Stimulated activated CD8-positive, alpha-beta memory T cell treated with anti-CD3 and anti-CD28 coated beads, Interleukin-4, amount 100 ng/mL, for 4 hours (primary cell): Measurements from ENCODE around the gene CMBL.
"Not testable (repeated sequence)": the region's sequence is repeated elsewhere in the genome, so short reads cannot be mapped to it uniquely, and the experiment has no call there.

Experiments used
- DNase-seq, 2 donors: peaks; one replicate each; pipeline ENCODE4 v3.0.0-alpha.2; 2020; ENCODE audit warnings: low read depth in 2 of 2, low spot score in 1 of 2

CMBL gene

DNA sequence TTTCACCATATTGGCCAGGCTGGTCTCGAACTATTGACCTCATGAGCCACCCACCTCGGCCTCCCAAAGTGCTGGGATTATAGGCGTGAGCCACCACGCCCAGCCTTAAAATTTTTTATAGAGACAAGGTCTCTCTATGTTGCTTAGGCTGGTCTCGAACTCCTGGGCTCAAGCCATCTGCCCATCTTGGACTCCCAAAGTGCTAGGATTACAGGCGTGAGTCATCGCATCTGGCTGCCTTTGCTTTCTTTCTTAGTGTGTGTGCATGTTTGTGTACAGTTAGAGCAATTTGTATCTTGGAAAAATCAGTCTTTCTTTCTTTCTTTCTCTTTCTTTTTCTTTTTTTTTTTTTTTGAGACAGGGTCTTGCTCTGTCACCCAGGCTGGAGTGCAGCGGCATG lies 22.3 kb downstream of the CMBL start:
- DNase-seq: not testable (repeated sequence)

DNA sequence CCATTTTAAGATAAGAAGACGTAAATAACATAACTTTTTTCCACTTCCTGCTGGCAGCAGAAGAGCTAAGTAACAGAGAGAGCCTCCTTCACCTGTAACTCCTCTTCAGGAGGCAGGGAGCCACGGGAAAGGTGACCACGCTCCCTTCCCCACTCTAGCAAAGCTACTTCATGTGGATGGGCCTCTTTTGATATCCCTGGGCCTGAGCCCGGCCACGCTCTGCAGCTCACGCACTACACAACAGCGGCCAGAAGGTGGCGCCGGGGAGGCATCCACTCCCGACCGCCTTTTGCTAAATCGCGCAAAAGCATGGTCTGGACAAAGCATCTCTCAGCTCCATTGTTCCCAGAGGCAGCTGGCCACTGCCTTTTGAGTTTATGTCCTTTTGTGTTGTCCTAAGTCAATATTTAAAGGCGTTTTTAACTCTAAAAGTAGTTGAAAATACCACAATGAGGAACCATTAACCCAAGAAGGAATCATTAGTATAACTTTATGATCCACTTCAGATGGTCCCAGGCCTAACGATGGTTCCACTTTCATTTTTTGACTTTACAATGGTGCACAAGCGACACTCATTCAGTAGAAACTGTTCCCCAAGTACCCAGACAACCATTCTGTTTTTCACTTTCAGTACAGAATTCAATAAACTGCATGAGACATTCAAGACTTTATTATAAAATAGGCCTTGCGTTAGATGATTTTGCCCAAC lies 23.6 kb downstream of the CMBL start:
- peak; percentile 51 to 65 for DNase-seq

DNA sequence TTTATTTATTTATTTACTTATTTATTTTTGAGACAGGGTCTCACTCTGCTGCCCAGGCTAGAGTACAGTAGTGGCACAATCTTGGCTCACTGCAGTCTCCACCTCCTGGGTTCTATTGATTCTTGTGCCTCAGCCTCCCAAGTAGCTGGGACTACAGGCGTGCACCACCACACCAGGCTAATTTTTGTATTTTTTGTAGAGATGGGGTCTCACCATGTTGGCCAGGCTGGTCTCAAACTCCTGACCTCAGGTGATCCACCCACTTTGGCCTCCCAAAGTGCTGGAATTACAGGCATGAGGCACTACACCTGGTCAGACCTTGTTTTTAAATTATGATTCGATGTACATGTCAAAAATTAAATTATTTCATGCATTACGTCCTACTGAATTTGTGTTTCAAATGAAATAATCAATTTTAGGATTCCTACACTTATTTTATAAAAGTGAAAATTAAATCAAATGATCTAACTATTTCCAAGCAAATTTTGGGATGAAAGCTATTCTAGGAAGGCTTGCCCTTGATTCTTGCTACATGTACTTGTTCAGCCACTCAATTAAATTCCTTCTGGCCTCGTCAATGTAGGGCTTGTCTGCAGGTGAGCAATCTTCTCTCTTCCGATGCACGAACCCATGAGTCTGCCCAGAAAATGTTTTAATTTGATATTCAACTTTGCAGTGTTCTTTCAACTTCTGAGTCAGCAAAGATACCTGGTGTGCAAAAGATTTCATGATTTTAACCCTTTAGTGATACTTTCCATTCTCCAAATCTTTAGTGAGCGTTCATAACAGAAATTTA lies 27.6 kb downstream of the CMBL start:
- no peak for DNase-seq

DNA sequence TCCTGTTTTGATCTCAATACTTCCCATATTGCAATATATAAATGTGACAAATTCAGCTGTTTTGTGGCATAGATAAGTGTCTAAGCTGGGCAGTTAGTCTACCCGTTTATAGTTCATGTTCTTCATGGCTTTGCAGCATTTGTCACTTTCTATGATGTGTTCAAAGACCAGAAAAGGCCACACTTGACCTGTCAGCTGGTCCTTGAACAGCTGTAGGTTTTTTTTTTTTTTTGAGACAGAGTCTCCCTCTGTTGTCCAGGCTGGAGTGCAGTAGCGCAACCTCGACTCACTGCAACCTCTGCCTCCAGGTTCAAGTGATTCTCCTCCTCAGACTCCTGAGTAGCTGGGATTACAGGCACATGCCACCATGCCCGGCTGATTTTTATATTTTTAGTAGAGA lies 28.4 kb downstream of the CMBL start:
- no peak for DNase-seq

DNA sequence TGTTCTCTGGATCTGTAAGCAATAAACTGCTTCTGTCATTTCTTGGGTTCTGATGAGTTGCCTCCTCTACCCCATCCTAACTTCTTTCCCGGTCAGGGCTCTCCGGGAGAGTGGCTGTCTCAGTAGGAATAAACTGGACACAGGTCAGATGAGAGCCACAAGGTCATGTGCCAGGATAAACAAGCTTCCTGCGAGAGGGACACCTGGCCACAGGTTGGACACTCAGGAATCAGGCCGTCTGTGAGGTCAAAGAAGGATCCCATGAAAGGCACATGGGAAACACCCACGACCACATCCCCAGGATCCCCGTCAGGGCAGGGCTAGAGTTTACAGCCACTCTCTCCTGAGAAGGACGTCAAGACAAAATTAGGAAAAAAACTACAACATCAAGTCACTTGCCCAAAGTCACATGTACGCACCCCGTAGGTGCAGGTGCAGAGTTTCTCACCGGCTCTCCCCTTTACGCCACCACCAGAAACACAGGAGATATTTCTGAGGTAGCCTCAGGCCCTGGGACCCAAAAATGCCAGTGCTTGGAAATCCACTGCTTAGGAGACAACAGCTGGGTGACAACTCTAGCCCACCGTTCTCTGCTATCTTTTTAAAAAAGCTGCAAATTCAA lies 28.9 kb downstream of the CMBL start:
- no peak for DNase-seq

DNA sequence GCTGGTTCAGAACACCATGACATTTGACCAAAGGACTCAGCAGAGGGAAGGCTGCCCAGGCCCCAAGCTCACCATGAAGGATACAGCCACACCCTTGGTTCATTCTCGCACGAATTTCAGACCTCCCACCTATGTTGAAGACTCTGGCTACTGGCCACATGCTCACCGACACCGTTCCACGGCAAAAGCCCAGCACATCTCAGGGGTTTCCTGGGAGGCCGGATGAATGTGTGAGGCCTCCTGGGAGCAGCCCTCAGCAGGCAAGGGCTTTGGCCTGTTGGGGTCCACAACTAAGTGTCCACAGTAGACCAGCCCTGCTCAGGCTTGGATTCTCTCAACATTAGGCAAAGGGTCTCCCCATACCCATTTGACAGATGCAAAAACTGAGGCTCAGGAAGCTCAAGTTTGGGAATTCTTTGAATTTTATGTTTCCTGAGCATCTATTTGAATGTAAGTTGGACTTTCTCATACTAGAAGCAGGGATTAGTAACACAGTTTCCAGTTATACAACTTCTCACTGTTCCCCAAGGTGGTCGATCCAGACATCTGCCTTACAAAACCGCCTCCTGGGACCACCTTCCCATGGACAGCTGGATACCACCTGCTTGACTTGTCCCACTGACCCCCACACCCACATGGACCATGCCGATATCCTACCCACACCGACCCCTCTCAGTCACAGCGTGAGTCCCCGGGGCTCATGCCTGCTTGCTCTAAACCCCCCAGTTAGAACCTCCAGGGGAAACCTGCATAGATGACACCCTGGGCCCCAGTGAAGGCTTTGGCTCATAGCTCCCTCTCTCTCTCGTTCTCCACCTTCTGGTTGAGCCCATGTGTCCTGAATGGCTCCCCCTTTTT lies 29.7 kb downstream of the CMBL start:
- no peak for DNase-seq

DNA sequence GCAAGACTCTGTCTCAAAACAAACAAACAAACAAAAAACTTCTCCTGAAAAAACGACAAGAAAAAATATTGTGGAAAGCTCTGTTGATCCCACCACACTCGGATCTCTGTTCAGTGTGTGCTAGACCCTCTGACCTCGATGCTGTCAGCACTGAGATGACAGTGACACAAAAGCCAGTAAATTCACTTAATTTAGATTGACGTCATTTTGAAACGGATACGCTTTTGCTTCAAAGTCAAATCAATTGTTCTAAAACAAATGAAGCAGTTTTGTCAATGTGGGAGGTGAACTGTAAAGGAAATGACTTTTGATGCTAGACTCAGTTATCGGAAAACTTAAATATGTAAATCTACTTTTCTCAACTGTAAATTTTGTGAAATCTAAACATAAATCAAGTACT lies 31.0 kb downstream of the CMBL start:
- no peak for DNase-seq

DNA sequence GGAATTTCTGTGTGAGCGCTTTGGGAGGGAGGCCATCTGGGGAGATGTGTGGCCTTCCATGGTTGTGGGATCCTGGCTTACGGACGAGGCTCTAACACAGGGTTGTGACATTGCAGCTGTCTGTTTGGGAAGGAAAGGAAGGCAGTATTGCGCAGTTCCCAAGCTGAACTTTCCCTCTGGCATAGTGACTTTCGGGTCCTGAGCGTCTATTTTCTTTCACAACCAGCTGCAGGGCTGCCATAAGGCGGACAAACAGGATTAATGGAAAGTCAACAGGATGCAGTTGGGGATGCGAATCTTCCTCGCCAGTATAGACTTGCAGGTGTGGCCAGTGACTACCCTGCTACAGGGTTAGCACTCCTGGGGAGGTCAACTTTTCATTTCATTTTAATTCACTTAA lies 31.7 kb downstream of the CMBL start:
- no peak for DNase-seq

DNA sequence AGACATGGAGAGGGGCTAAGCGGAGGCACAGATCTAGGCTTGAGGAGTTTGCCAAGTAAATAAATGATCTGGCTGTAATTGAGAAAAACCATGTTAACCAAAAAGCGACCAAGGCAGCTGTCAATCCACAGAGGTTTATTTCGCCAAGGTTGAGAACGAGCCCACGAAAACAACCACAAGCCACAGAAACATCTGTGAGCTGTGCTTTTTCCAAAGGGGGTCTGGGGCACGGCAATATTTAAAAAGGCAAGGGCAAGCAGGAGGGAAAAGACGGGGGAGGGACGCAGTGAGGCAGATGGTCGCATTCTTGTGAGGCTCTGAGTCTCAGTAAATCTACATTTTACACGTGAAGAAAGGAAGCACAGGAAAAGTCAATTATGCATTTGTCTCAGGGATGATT lies 32.2 kb downstream of the CMBL start:
- no peak for DNase-seq

DNA sequence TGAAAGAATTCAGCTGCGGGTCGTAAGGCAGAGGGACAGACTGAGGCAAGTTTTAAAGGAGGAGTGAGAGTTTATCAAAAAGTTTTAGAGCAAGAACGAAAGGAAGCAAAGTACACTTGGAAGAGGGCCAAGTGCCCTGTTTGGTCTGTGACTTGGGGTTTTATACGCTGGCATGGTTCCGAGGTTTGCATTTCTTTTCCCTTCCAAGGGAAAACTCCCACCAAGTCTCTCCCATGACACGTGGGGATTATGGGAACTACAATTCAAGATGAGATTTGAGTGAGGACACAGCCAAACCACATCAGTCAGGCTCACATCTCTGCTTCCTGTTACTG lies 34.9 kb downstream of the CMBL start:
- DNase-seq: not testable (repeated sequence)

DNA sequence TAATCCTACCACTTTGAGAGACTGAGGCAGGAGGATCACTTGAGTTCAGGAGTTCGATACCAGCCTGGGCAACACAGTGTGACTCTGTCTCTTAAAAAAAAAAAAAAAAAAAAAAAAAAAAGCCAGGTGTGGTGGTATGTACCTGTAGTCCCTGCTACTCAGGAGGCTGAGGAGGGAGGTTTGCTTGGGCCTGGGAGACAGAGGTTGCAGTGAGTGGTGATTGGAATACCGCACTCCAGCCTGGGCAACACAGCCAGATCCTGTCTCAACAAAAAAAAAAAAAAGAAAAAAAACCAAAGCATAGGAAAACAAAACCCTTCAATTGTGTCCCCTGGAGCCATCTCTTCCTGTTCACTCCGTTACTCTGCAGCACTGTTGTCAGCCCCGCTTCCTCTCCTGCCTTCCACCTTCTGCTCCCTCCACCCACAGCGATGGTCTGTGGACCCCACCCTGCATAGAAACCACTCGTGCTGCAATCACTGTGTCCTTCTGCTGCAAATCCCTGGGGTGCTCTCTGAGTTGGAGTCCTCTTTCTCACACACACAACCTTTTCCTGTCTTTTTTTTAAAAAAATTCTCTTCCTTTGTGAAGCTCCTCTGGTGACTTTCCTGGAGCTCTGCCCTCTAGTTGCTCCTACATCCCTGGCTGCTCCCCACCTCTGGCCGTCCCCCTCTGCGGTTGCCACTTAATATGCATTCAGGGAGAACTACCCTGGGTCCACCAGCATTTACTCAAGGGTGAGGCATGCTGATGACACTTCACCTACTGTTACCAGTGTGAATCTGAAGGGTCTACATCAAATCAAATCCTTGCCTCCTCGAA lies 35.4 kb downstream of the CMBL start:
- DNase-seq: no peak

DNA sequence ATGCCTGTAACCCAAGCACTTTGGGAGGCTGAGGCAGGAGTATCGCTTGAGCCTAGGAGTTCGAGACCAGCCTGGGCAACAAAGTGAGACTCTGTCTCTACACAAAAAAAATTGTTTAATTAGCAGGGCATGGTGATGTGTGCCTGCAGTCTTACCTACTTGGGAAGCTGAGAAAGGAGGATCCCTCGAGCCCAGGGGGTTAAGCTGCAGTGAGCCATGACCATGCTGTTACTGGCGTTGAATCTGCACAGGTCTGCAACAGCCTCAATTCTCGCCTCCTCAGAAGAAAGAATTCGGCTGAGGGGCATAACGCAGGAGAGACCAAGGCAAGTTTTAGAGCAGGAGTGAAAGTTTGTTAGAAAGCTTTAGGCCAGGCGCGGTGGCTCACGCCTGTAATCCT lies 39.6 kb downstream of the CMBL start:
- DNase-seq: no peak

DNA sequence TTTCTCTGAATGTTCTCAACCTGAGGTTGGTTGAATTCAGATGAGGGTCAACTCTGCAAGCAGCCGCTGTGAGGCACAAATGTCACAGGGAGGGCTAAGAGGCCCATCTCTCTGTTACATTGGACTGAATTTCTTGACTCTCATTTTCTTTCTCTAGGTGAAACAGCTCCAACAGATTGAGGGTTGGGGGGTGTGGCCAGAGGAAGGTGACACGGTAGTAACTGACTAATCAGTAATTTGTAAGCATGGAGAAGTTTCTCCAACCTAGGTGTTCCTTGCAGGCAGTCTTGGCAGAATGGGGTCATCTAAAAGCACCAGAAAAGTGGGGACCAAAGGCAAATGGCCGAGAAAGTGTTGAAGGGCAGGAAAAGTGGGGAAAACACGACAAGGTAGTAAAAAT lies 40.9 kb downstream of the CMBL start:
- DNase-seq: no peak

DNA sequence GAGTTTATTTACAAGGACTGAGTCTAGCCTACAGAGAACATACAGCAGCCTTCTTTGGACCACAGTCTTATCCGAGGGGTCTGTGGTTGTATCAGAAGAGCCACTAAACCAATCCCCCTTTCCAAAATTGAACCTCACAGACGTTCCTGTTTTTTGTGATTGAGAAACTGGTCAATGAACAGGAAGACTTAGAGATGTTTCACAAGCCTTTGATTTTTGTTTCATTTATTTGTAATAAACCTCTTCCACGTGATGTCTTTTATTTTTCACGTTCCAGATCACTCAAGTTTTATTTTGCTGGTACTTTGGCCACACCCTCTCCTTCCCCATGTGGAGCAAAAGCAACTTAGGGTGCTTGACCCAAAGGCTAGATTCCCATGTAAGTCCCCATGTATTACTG lies 41.6 kb downstream of the CMBL start:
- no peak for DNase-seq

DNA sequence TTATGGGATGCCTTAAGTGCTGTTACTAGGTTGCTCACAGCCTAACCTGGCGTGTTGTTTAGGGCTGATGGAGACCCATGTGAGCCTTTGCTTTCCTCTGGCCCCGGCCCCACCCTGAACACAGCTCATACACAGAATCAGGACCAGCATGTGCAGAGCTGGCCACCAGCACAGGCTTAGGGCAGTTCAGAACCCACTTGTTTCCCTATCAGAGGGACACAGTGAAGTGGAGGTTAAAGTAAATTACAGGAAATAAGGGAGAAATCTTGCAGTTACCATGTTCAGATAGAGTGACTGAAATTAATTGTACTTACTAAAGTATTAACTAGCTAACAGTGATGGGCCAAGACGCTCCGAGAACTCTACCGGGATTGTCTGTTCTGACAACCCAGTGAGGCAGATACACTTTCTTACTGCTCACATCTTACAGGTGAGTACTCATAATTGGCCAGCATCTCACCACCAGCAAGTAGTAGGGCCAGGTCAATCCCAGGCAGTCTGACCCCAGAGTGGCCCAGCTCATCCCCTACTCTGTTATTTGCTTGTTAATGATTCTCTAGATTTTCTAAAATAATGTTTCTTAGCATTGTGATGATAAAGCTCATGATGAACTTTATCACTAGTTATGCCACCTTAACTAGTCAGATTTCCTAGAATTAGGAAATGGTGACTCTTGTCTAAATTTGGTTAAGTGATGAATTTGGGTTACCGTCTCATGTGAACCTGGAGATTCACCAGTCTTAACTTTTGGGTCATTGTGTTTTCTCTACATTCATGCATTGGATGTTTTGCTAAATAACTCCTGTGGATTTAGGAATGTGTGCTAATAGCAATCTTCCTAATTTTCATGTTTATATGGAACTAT lies 42.2 kb downstream of the CMBL start:
- no peak for DNase-seq

DNA sequence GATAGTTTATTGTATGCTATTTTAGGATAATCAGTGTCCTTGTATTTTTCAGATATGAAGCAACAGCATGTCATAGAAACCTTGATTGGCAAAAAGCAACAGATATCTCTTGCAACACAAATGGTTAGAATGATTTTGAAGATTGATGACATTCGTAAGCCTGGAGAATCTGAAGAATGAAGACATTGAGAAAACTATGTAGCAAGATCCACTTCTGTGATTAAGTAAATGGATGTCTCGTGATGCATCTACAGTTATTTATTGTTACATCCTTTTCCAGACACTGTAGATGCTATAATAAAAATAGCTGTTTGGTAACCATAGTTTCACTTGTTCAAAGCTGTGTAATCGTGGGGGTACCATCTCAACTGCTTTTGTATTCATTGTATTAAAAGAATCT lies 43.1 kb downstream of the CMBL start:
- DNase-seq: no peak

DNA sequence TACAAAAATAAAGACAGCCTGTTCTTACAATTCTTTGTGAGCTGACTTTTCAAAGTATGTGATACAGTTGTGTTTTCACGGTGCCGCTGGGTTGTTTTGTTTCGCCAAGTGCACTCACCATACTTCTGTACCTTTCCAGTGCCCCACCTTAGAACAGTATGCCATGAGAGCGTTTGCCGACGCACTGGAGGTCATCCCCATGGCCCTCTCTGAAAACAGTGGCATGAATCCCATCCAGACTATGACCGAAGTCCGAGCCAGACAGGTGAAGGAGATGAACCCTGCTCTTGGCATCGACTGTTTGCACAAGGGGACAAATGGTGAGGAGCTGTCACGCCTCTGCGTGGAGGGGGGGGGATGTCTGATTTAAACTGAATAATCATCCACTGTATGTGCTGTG lies 44.7 kb downstream of the CMBL start:
- DNase-seq: no peak

DNA sequence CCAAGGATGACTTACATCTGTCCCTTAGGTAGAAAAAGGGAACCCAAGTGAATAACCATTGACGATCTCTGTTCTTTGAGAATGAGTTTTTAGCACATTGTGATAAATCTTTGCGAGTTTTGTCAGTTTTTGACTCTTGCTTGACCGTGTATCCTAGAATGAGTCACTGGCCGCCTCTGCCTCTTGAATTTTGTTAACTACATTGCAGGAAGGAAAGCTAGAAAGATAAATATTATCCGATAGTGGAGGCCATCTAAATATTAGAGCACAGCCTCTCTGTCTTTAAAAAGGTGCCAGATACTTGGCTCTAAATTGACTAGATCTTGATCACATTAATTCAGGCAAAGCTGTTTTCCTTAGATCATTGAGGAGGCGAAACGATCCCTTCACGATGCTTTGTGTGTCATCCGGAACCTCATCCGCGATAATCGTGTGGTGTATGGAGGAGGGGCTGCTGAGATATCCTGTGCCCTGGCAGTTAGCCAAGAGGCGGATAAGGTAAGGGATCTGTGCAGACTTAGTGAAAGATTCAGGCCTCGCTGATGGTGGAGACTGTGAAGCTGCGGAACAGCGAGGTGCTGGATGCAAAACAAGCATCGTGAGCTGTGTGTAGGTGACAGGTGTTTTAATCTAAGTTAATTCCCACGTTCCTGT lies 45.5 kb downstream of the CMBL start:
- DNase-seq: no peak

DNA sequence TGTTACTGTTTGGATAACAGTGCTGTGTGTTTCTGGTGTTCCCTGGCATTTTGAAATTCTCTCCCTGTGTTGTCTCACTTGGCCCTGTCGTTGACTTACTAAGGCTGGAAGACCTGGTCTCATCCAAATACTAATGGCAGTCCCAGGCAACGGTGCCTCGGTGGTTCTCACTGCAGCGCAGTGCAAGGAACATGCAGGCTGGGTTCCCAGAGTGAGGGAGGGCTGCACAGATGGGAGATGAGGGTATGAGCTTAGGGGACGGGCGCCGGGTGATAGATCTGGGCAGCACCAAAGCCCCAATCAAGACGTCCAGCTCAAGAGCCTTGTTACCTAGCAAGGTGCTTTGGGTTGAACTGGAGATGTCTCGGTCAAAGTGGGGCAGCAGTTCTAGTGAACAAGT lies 46.6 kb downstream of the CMBL start:
- no peak for DNase-seq
